SKM-1 (cell line): Measurements from ENCODE around the gene PKD1L1.
"Not testable (repeated sequence)": the region's sequence is repeated elsewhere in the genome, so short reads cannot be mapped to it uniquely, and the experiment has no call there.

Experiments
- DNase-seq: peaks from one replicate; lab custom pipeline; 2025; ENCODE audit not compliant: unreplicated experiment; lab: John Stamatoyannopoulos, UW

PKD1L1 gene

GRCh38 chr7:47799524-47799923, 148.7 kb downstream of the PKD1L1 start:
- DNase-seq = no peak

- DNase-seq = no peak
Measured at GRCh38 chr7:47796347-47796746, 151.9 kb downstream of the PKD1L1 start.

GRCh38 chr7:47795631-47796030, 152.6 kb downstream of the PKD1L1 start:
- no peak for DNase-seq

- not testable (repeated sequence) for DNase-seq
Measured at GRCh38 chr7:47795126-47795525, 153.1 kb downstream of the PKD1L1 start.

- no peak for DNase-seq
Measured at GRCh38 chr7:47794016-47794415, 154.2 kb downstream of the PKD1L1 start.

GRCh38 chr7:47793186-47793585, 155.1 kb downstream of the PKD1L1 start:
- not testable (repeated sequence) for DNase-seq

GRCh38 chr7:47792521-47793121, 155.6 kb downstream of the PKD1L1 start:
- DNase-seq = peak; percentile 37

GRCh38 chr7:47791682-47792081, 156.6 kb downstream of the PKD1L1 start:
- DNase-seq = no peak

GRCh38 chr7:47788083-47788482, 160.2 kb downstream of the PKD1L1 start:
- DNase-seq = no peak

GRCh38 chr7:47787249-47788069, 160.8 kb downstream of the PKD1L1 start:
- DNase-seq = no peak

- DNase-seq = no peak
Measured at GRCh38 chr7:47786557-47787248, 161.6 kb downstream of the PKD1L1 start.

GRCh38 chr7:47785923-47786556, 162.2 kb downstream of the PKD1L1 start:
- no peak for DNase-seq

- DNase-seq = no peak
Measured at GRCh38 chr7:47783456-47784223, 164.6 kb downstream of the PKD1L1 start.

GRCh38 chr7:47782792-47783191, 165.5 kb downstream of the PKD1L1 start:
- DNase-seq = no peak

- DNase-seq = no peak
Measured at GRCh38 chr7:47782022-47782421, 166.2 kb downstream of the PKD1L1 start.

- DNase-seq = no peak
Measured at GRCh38 chr7:47780555-47780954, 167.7 kb downstream of the PKD1L1 start.

- DNase-seq = no peak
Measured at GRCh38 chr7:47779341-47779771, 168.9 kb downstream of the PKD1L1 start.

- no peak for DNase-seq
Measured at GRCh38 chr7:47778153-47778661, 170.1 kb downstream of the PKD1L1 start.

GRCh38 chr7:47777531-47778152, 170.6 kb downstream of the PKD1L1 start:
- no peak for DNase-seq

GRCh38 chr7:47776335-47776734, 171.9 kb downstream of the PKD1L1 start:
- no peak for DNase-seq
